ENCODE results near the gene FUT6.

GRCh38 chr19:5863030-5863665 is 23.6 kb upstream of the FUT6 start:
- TF ChIP-seq POLR2A (IDR thresholded peaks at IDR 0.05): no peak
- TF ChIP-seq, protein P1, sequence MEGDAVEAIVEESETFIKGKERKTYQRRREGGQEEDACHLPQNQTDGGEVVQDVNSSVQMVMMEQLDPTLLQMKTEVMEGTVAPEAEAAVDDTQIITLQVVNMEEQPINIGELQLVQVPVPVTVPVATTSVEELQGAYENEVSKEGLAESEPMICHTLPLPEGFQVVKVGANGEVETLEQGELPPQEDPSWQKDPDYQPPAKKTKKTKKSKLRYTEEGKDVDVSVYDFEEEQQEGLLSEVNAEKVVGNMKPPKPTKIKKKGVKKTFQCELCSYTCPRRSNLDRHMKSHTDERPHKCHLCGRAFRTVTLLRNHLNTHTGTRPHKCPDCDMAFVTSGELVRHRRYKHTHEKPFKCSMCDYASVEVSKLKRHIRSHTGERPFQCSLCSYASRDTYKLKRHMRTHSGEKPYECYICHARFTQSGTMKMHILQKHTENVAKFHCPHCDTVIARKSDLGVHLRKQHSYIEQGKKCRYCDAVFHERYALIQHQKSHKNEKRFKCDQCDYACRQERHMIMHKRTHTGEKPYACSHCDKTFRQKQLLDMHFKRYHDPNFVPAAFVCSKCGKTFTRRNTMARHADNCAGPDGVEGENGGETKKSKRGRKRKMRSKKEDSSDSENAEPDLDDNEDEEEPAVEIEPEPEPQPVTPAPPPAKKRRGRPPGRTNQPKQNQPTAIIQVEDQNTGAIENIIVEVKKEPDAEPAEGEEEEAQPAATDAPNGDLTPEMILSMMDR (IDR thresholded peaks at IDR 0.05): no peak
